Panc1 (cell line): ENCODE measurements around the gene CEP95.

Experiments used
- SIN3A ChIP-seq: IDR thresholded peaks from 2 replicates; pipeline ENCODE4 v1.6.1; 2012; ENCODE audit warnings: low read depth, mild to moderate bottlenecking, low read length, moderate library complexity, borderline replicate concordance; ENCODE audit not compliant: insufficient read depth
- TF ChIP-seq, protein P1 (sequence below): fragments of 450-650 bp; IDR thresholded peaks from 2 replicates; pipeline ENCODE4 v1.5.1; 2017; ENCODE audit warnings: mild to moderate bottlenecking
- TF ChIP-seq, protein P2 (sequence below), 2 experiments: IDR thresholded peaks; 2 replicates each; pipeline ENCODE4 v1.6.1; 2011 to 2012; ENCODE audit warnings: low read depth in 2 of 2, control low read depth in 1 of 2, low read length in 1 of 2, mild to moderate bottlenecking in 1 of 2, moderate library complexity in 1 of 2; ENCODE audit not compliant: insufficient read depth in 1 of 2

GRCh38 chr17:64544742-64545141 is 38.0 kb downstream of the CEP95 start:
- TF ChIP-seq, protein P1, sequence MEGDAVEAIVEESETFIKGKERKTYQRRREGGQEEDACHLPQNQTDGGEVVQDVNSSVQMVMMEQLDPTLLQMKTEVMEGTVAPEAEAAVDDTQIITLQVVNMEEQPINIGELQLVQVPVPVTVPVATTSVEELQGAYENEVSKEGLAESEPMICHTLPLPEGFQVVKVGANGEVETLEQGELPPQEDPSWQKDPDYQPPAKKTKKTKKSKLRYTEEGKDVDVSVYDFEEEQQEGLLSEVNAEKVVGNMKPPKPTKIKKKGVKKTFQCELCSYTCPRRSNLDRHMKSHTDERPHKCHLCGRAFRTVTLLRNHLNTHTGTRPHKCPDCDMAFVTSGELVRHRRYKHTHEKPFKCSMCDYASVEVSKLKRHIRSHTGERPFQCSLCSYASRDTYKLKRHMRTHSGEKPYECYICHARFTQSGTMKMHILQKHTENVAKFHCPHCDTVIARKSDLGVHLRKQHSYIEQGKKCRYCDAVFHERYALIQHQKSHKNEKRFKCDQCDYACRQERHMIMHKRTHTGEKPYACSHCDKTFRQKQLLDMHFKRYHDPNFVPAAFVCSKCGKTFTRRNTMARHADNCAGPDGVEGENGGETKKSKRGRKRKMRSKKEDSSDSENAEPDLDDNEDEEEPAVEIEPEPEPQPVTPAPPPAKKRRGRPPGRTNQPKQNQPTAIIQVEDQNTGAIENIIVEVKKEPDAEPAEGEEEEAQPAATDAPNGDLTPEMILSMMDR = no peak
- no peak for TF ChIP-seq SIN3A
- TF ChIP-seq, protein P2, sequence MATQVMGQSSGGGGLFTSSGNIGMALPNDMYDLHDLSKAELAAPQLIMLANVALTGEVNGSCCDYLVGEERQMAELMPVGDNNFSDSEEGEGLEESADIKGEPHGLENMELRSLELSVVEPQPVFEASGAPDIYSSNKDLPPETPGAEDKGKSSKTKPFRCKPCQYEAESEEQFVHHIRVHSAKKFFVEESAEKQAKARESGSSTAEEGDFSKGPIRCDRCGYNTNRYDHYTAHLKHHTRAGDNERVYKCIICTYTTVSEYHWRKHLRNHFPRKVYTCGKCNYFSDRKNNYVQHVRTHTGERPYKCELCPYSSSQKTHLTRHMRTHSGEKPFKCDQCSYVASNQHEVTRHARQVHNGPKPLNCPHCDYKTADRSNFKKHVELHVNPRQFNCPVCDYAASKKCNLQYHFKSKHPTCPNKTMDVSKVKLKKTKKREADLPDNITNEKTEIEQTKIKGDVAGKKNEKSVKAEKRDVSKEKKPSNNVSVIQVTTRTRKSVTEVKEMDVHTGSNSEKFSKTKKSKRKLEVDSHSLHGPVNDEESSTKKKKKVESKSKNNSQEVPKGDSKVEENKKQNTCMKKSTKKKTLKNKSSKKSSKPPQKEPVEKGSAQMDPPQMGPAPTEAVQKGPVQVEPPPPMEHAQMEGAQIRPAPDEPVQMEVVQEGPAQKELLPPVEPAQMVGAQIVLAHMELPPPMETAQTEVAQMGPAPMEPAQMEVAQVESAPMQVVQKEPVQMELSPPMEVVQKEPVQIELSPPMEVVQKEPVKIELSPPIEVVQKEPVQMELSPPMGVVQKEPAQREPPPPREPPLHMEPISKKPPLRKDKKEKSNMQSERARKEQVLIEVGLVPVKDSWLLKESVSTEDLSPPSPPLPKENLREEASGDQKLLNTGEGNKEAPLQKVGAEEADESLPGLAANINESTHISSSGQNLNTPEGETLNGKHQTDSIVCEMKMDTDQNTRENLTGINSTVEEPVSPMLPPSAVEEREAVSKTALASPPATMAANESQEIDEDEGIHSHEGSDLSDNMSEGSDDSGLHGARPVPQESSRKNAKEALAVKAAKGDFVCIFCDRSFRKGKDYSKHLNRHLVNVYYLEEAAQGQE (IDR thresholded peaks at IDR 0.05; ENCODE audit: insufficient read depth in 1 of 2, low read depth in 2 of 2, low read length in 1 of 2) = no peak
